HL-60 (cell line): ENCODE data around the gene SNRPA1.

Source experiments
- DNase-seq, 2 experiments: peaks; one replicate each; pipeline ENCODE4 v3.0.0-alpha.2; 2010 to 2020; ENCODE audit warnings: low read depth in 1 of 2, low spot score in 1 of 2
- H3K27ac ChIP-seq: fragments of 250-450 bp; sonication (Bioruptor Pico); replicated peaks from 2 replicates; pipeline ENCODE4 v1.5.1; 2020; ENCODE audit warnings: mild to moderate bottlenecking, moderate library complexity
- H3K27me3 ChIP-seq: fragments of 250-450 bp; sonication (Bioruptor Pico); 2 replicates; pipeline ENCODE4 v1.5.1; 2021; ENCODE audit warnings: mild to moderate bottlenecking, moderate library complexity; ENCODE audit not compliant: insufficient read depth, poor library complexity, severe bottlenecking
- H3K4me3 ChIP-seq: replicated peaks from 2 replicates; pipeline ENCODE4 v1.5.1; 2011; ENCODE audit warnings: mild to moderate bottlenecking, control low read depth, low read length; ENCODE audit not compliant: insufficient read depth
- GABPA ChIP-seq: IDR thresholded peaks from 2 replicates; pipeline ENCODE4 v1.6.1; 2012; ENCODE audit warnings: low read depth
- POLR2AphosphoS5 ChIP-seq: IDR thresholded peaks from 2 replicates; pipeline ENCODE4 v1.6.1; 2012; ENCODE audit warnings: low read depth
- SPI1 ChIP-seq: IDR thresholded peaks from 2 replicates; pipeline ENCODE4 v1.6.1; 2012; ENCODE audit warnings: low read depth, mild to moderate bottlenecking, borderline replicate concordance
- TF ChIP-seq, protein P1 (sequence below): IDR thresholded peaks from 2 replicates; pipeline ENCODE4 v1.6.1; 2012; ENCODE audit warnings: low read depth; ENCODE audit not compliant: insufficient replicate concordance
- TF ChIP-seq, protein P2 (sequence below): IDR thresholded peaks from one replicate; pipeline ENCODE4 v1.5.1; 2011; ENCODE audit warnings: low read length, control low read depth, inconsistent platforms; ENCODE audit not compliant: insufficient read depth

SNRPA1 gene

DNA sequence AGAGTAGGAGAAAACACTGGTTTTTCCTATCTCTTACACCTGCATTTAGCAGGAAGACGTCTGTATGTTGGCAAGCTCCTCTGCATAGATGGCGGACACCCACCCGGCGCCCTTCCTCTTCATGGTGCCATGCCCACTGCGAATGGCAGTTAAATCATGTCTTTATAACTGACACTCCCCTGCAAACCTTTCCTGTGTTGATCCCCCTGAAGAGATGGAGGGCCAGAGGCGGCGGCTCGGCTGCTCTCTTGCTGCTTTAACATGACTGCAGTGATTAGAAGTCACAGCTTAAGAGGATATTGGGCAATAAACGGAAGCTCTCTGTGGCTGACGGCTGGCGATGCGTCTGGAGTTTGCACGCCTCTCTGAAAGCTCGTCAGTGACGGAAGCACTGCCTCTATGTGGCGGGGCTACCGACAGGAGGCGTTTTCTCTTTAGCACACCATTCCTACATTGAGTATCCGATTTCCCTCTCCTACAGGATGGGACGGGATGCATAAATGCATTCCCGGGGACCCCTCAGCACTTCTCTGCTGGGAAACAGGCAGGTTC lies 25.5 kb upstream of the SNRPA1 start:
- DNase-seq, result peak; percentile 93 to 94

DNA sequence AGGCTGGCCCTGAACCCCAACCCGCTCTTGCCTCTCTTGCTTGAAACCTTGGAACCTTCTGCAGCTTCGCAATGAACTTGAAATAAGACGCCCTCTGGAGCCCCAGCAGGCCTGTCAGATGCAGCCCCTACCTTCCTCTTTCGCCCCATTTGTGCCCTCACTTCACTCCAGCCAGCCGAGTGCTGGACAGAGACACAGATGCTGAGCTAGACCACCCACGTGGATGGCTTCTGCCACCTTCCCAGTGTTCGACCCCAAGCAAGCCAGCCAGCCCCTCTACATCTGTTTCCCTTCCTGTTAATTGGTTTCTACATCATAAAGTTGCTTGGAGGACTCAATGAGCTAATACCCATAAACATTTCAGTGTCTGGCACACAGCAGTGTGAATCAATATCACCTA lies 23.8 kb upstream of the SNRPA1 start:
- Histone ChIP-seq H3K4me3 (no peak overlapping the region), H3K27me3 (no peaks in the 10 kb centered on the region), H3K27ac (no peak overlapping the region)
- DNase-seq, result no peak
- no peak for TF ChIP-seq SPI1
- TF ChIP-seq GABPA, result no peak
- TF ChIP-seq, protein P1, sequence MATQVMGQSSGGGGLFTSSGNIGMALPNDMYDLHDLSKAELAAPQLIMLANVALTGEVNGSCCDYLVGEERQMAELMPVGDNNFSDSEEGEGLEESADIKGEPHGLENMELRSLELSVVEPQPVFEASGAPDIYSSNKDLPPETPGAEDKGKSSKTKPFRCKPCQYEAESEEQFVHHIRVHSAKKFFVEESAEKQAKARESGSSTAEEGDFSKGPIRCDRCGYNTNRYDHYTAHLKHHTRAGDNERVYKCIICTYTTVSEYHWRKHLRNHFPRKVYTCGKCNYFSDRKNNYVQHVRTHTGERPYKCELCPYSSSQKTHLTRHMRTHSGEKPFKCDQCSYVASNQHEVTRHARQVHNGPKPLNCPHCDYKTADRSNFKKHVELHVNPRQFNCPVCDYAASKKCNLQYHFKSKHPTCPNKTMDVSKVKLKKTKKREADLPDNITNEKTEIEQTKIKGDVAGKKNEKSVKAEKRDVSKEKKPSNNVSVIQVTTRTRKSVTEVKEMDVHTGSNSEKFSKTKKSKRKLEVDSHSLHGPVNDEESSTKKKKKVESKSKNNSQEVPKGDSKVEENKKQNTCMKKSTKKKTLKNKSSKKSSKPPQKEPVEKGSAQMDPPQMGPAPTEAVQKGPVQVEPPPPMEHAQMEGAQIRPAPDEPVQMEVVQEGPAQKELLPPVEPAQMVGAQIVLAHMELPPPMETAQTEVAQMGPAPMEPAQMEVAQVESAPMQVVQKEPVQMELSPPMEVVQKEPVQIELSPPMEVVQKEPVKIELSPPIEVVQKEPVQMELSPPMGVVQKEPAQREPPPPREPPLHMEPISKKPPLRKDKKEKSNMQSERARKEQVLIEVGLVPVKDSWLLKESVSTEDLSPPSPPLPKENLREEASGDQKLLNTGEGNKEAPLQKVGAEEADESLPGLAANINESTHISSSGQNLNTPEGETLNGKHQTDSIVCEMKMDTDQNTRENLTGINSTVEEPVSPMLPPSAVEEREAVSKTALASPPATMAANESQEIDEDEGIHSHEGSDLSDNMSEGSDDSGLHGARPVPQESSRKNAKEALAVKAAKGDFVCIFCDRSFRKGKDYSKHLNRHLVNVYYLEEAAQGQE, result peak; percentile 86

More for the DNA sequence above, 25.5 kb upstream of the SNRPA1 start:
- Histone ChIP-seq H3K27me3 (no peaks in the 10 kb centered on the region), H3K4me3 (no peak overlapping the region; the same call in 1 of the 2 replicates), H3K27ac (peak overlapping the region; percentile 48)
- TF ChIP-seq, protein P2, sequence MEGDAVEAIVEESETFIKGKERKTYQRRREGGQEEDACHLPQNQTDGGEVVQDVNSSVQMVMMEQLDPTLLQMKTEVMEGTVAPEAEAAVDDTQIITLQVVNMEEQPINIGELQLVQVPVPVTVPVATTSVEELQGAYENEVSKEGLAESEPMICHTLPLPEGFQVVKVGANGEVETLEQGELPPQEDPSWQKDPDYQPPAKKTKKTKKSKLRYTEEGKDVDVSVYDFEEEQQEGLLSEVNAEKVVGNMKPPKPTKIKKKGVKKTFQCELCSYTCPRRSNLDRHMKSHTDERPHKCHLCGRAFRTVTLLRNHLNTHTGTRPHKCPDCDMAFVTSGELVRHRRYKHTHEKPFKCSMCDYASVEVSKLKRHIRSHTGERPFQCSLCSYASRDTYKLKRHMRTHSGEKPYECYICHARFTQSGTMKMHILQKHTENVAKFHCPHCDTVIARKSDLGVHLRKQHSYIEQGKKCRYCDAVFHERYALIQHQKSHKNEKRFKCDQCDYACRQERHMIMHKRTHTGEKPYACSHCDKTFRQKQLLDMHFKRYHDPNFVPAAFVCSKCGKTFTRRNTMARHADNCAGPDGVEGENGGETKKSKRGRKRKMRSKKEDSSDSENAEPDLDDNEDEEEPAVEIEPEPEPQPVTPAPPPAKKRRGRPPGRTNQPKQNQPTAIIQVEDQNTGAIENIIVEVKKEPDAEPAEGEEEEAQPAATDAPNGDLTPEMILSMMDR, result peak; percentile 71
- TF ChIP-seq POLR2AphosphoS5 (peak; percentile 96), GABPA (peak; percentile 82), SPI1 (no peak; the same call in 1 of the 2 replicates)
- TF ChIP-seq, protein P1, result no peak

DNA sequence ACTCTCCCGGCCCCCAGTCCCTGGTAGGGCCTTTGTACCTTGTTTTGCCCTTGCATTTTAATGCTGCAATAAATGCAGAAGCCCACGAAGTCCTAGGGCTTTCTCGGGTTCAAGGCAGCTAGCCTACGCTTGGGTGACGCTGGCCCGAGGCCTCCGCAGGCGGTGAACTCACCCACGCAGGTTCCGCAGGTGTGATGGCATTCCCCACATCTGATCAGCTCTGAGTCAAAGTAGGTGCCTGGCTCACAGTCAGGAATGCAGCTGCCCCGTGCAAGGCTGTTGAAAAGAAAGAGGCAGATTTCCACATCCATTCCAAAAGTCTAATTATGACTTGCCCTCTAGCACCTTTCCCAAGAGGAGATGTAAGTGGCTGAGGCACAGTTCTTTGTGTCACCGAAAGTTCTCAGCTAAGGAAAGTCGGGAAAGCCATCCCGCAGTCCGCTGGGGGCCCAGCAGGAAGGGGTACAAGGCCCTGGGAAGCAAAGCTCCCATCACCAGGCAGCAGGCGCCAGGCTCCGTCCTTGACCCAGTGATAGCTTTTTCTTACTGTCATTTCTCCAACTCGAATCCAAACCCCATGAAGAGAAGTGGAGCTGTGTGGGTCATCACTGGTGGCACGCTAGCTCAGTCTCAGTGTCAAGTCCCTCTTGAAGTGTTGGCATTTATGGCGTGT lies 23.2 kb upstream of the SNRPA1 start:
- Histone ChIP-seq H3K27me3 (no peaks in the 10 kb centered on the region), H3K4me3 (no peak overlapping the region), H3K27ac (no peak overlapping the region)
- DNase-seq, result no peak
- TF ChIP-seq, protein P2, result no peak

DNA sequence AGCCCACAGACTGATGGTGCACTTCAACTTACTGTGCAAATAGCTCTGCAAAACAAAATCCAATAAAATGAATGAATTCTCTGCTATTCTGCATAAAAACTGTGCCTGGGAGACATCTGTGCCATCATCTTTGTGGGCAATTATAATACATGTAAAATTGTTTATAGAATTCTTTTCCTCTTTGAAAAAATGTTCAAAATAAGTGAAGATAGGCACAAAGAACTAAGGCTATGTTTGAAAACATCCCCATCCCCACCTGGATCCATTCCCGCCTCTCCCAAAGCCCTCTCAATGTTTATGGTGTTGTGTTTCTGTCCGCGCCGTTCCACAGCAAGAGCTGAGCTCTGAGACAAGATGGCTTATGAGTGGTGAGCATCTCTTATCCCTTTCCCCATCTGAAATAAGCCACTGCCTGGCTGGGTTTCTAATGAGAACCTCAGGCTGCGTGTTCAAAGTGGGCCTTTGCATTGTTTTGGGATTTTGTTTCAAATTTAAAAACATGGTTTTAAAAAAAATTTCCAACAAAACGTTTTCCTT lies 22.4 kb upstream of the SNRPA1 start:
- H3K27me3 ChIP-seq, result no peaks in the 10 kb centered on the region
- no peak overlapping the region for H3K27ac ChIP-seq
- TF ChIP-seq SPI1 (no peak), POLR2AphosphoS5 (no peak)
- TF ChIP-seq, protein P1, result no peak
- H3K4me3 ChIP-seq, result no peak overlapping the region
- DNase-seq, result no peak
